Measurements from ENCODE around the gene PTPRM.

The PTPRM gene

DNA sequence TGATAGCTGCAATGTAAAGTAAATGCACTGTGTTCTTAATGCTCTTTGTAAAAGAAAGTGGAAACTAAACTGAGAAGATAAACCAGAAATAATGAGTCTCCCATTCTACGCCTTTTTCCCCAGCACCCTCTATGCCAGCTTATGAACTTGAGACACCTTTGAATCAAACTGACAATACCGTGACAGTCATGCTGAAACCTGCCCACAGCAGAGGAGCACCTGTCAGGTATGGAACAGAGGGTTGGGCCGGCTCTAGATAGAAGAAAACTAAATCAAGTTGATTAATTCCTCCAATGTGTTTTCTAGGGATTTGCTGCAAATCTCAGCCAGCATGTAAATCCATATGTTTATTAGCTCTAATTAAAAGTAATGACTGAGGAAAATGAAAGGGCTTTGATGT lies 521.5 kb downstream of the PTPRM start:
- no peak for TF ChIP-seq ZFP30 (CRISPR knock-in tag; IDR thresholded peaks at IDR 0.05)
- TF ChIP-seq, protein P1, sequence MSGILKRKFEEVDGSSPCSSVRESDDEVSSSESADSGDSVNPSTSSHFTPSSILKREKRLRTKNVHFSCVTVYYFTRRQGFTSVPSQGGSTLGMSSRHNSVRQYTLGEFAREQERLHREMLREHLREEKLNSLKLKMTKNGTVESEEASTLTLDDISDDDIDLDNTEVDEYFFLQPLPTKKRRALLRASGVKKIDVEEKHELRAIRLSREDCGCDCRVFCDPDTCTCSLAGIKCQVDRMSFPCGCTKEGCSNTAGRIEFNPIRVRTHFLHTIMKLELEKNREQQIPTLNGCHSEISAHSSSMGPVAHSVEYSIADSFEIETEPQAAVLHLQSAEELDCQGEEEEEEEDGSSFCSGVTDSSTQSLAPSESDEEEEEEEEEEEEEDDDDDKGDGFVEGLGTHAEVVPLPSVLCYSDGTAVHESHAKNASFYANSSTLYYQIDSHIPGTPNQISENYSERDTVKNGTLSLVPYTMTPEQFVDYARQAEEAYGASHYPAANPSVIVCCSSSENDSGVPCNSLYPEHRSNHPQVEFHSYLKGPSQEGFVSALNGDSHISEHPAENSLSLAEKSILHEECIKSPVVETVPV (CRISPR knock-in tag; IDR thresholded peaks at IDR 0.05): no peak
- TF ChIP-seq TOX (CRISPR knock-in tag; IDR thresholded peaks at IDR 0.05; ENCODE audit: borderline replicate concordance): no peak
- no peak for TF ChIP-seq CSDC2 (CRISPR knock-in tag; IDR thresholded peaks at IDR 0.05)
- no peak for TF ChIP-seq BACH2 (CRISPR knock-in tag; IDR thresholded peaks at IDR 0.05; ENCODE audit: borderline replicate concordance)
- no peak for TF ChIP-seq ZNF565 (CRISPR knock-in tag; conservative IDR thresholded peaks at IDR 0.05; ENCODE audit: low read depth)
- TF ChIP-seq SNAI2 (CRISPR knock-in tag; IDR thresholded peaks at IDR 0.05): no peak
- TF ChIP-seq PPARA (CRISPR knock-in tag; IDR thresholded peaks at IDR 0.05; ENCODE audit: borderline replicate concordance): no peak
- TF ChIP-seq, protein P2, sequence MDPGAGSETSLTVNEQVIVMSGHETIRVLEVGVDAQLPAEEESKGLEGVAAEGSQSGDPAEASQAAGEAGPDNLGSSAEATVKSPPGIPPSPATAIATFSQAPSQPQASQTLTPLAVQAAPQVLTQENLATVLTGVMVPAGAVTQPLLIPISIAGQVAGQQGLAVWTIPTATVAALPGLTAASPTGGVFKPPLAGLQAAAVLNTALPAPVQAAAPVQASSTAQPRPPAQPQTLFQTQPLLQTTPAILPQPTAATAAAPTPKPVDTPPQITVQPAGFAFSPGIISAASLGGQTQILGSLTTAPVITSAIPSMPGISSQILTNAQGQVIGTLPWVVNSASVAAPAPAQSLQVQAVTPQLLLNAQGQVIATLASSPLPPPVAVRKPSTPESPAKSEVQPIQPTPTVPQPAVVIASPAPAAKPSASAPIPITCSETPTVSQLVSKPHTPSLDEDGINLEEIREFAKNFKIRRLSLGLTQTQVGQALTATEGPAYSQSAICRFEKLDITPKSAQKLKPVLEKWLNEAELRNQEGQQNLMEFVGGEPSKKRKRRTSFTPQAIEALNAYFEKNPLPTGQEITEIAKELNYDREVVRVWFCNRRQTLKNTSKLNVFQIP (CRISPR knock-in tag; IDR thresholded peaks at IDR 0.05; ENCODE audit: borderline replicate concordance, low read depth): no peak
- no peak for TF ChIP-seq OSR1 (CRISPR knock-in tag; IDR thresholded peaks at IDR 0.05)
- TF ChIP-seq ZNF70 (CRISPR knock-in tag; IDR thresholded peaks at IDR 0.05): no peak
- TF ChIP-seq ZNF8 (CRISPR knock-in tag; IDR thresholded peaks at IDR 0.05): no peak
- TF ChIP-seq, protein P3, sequence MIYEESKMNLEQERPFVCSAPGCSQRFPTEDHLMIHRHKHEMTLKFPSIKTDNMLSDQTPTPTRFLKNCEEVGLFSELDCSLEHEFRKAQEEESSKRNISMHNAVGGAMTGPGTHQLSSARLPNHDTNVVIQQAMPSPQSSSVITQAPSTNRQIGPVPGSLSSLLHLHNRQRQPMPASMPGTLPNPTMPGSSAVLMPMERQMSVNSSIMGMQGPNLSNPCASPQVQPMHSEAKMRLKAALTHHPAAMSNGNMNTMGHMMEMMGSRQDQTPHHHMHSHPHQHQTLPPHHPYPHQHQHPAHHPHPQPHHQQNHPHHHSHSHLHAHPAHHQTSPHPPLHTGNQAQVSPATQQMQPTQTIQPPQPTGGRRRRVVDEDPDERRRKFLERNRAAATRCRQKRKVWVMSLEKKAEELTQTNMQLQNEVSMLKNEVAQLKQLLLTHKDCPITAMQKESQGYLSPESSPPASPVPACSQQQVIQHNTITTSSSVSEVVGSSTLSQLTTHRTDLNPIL (CRISPR knock-in tag; IDR thresholded peaks at IDR 0.05; ENCODE audit: low read depth): no peak
- TF ChIP-seq ARNTL (CRISPR knock-in tag; IDR thresholded peaks at IDR 0.05; ENCODE audit: borderline replicate concordance, low read depth): no peak
- TF ChIP-seq ZC3H10 (CRISPR knock-in tag; IDR thresholded peaks at IDR 0.05): no peak
- TF ChIP-seq, protein P4, sequence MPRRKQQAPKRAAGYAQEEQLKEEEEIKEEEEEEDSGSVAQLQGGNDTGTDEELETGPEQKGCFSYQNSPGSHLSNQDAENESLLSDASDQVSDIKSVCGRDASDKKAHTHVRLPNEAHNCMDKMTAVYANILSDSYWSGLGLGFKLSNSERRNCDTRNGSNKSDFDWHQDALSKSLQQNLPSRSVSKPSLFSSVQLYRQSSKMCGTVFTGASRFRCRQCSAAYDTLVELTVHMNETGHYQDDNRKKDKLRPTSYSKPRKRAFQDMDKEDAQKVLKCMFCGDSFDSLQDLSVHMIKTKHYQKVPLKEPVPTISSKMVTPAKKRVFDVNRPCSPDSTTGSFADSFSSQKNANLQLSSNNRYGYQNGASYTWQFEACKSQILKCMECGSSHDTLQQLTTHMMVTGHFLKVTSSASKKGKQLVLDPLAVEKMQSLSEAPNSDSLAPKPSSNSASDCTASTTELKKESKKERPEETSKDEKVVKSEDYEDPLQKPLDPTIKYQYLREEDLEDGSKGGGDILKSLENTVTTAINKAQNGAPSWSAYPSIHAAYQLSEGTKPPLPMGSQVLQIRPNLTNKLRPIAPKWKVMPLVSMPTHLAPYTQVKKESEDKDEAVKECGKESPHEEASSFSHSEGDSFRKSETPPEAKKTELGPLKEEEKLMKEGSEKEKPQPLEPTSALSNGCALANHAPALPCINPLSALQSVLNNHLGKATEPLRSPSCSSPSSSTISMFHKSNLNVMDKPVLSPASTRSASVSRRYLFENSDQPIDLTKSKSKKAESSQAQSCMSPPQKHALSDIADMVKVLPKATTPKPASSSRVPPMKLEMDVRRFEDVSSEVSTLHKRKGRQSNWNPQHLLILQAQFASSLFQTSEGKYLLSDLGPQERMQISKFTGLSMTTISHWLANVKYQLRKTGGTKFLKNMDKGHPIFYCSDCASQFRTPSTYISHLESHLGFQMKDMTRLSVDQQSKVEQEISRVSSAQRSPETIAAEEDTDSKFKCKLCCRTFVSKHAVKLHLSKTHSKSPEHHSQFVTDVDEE (CRISPR knock-in tag; IDR thresholded peaks at IDR 0.05): no peak
- no peak for TF ChIP-seq ZFP3 (CRISPR knock-in tag; IDR thresholded peaks at IDR 0.05)
- ATAC-seq: no peak

DNA sequence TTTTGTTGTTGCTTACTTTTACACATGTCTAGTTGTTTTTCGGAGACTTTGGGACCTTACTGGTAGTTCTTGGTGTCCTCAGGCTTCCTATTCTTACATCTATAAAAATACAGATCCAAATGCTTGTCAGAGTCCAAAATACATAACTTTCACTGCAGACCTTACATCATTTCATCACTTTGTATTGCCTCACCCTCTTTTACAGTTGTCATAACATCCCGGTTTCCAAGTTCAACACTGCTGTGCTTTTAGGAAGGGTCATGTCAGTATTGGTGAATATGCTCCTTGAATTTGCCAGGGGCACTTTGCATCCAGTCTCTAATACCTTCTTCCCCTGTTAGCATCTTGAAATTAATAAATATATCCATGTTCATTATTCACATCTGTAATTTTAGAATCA lies 523.9 kb downstream of the PTPRM start:
- TF ChIP-seq SNAI2 (CRISPR knock-in tag; IDR thresholded peaks at IDR 0.05) (no peak), ESRRG (CRISPR knock-in tag; IDR thresholded peaks at IDR 0.05) (no peak), ZC3H10 (CRISPR knock-in tag; IDR thresholded peaks at IDR 0.05) (no peak), ZNF8 (CRISPR knock-in tag; IDR thresholded peaks at IDR 0.05) (no peak), TOX (CRISPR knock-in tag; IDR thresholded peaks at IDR 0.05; ENCODE audit: borderline replicate concordance) (no peak), ARNTL (CRISPR knock-in tag; IDR thresholded peaks at IDR 0.05; ENCODE audit: borderline replicate concordance, low read depth) (no peak), ZNF70 (CRISPR knock-in tag; IDR thresholded peaks at IDR 0.05) (no peak), GLIS3 (CRISPR knock-in tag; IDR thresholded peaks at IDR 0.05) (no peak), PPARA (CRISPR knock-in tag; IDR thresholded peaks at IDR 0.05; ENCODE audit: borderline replicate concordance) (no peak)
- TF ChIP-seq, protein P1 (CRISPR knock-in tag; IDR thresholded peaks at IDR 0.05): no peak
- no peak for ATAC-seq

DNA sequence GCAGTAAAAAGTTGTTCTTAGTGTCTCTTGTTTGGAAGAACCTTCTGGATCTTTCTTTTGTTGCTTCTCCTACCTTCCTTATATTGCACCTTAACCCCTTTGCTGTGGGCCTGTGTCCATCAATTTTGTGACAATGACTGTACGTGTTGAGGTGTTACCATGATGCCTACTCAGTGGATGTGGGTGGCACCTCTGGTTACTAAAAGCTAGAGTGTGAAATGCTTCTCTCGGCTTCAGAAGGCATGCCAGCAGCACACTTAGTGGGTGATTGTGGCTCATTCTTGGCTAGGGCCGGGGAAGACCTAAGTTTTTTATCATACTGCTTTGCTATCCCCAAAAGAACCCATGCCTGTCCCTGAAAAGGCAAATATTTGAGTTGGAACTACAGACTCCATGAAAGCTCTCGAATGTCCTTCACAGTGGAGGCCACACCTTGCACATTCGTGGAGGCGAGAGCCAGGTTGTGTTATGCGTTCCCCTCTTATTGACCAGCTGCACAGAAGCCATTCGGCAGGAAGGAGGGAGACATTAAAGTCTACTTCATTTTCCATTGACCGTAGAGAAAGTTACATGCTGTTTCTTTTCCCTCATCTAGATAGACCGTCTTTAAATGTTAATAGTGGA lies 528.9 kb downstream of the PTPRM start:
- ATAC-seq: no peak
- TF ChIP-seq, protein P3 (CRISPR knock-in tag; IDR thresholded peaks at IDR 0.05; ENCODE audit: low read depth): no peak
- TF ChIP-seq, protein P4 (CRISPR knock-in tag; IDR thresholded peaks at IDR 0.05): no peak
- no peak for TF ChIP-seq ZNF8 (CRISPR knock-in tag; IDR thresholded peaks at IDR 0.05)
- no peak for TF ChIP-seq ESRRG (CRISPR knock-in tag; IDR thresholded peaks at IDR 0.05)
- no peak for TF ChIP-seq ZFP3 (CRISPR knock-in tag; IDR thresholded peaks at IDR 0.05)
- TF ChIP-seq ZFP30 (CRISPR knock-in tag; IDR thresholded peaks at IDR 0.05): no peak
- TF ChIP-seq ZNF70 (CRISPR knock-in tag; IDR thresholded peaks at IDR 0.05): no peak
- TF ChIP-seq CSDC2 (CRISPR knock-in tag; IDR thresholded peaks at IDR 0.05): no peak
- no peak for TF ChIP-seq BACH2 (CRISPR knock-in tag; IDR thresholded peaks at IDR 0.05; ENCODE audit: borderline replicate concordance)

All from SK-N-SH treated with all-trans-retinoic acid at 6 μM for 48 hours (cell line).